KOPT-K1 (cell line): ENCODE data around the gene ZNF385B.
"Not testable (repeated sequence)": the region's sequence is repeated elsewhere in the genome, so short reads cannot be mapped to it uniquely, and the experiment has no call there.

Experiments
- H3K27ac ChIP-seq: fragments of 200-600 bp; sonication (generic); 2 replicates; pipeline ENCODE4 v1.5.1; 2016; ENCODE audit warnings: antibody characterized with exemption, mild to moderate bottlenecking, low read depth, low read length; ENCODE audit not compliant: poor library complexity, severe bottlenecking
- H3K36me3 ChIP-seq: fragments of 200-600 bp; sonication (generic); 2 replicates; pipeline ENCODE4 v1.5.1; 2017; ENCODE audit warnings: antibody characterized with exemption, mild to moderate bottlenecking, low read length, moderate library complexity; ENCODE audit not compliant: insufficient read depth
- H3K9me3 ChIP-seq: fragments of 200-600 bp; sonication (generic); 2 replicates; pipeline ENCODE4 v1.5.1; 2017; ENCODE audit warnings: antibody characterized with exemption, low read length, mild to moderate bottlenecking; ENCODE audit not compliant: insufficient read depth, poor library complexity, severe bottlenecking

Gene ZNF385B

GRCh38 chr2:179642462-179642861 is 218.9 kb downstream of the ZNF385B start:
- H3K36me3 ChIP-seq, result no peaks in the 10 kb centered on the region
- H3K27ac ChIP-seq, result no peak overlapping the region
- H3K9me3 ChIP-seq, result no peaks in the 10 kb centered on the region

GRCh38 chr2:179636995-179637394 is 224.4 kb downstream of the ZNF385B start:
- Histone ChIP-seq H3K9me3 (no peaks in the 10 kb centered on the region), H3K36me3 (no peaks in the 10 kb centered on the region), H3K27ac (no peak overlapping the region)

- Histone ChIP-seq H3K36me3 (no peaks in the 10 kb centered on the region), H3K27ac (no peak overlapping the region), H3K9me3 (no peaks in the 10 kb centered on the region)
Observed at GRCh38 chr2:179636100-179636980, 225.1 kb downstream of the ZNF385B start.

- H3K9me3 ChIP-seq, H3K27ac ChIP-seq, H3K36me3 ChIP-seq: not testable (repeated sequence)
Observed at GRCh38 chr2:179631769-179632385, 229.5 kb downstream of the ZNF385B start.

- not testable (repeated sequence) for H3K36me3 ChIP-seq, H3K27ac ChIP-seq, H3K9me3 ChIP-seq
Observed at GRCh38 chr2:179629776-179630175, 231.6 kb downstream of the ZNF385B start.

- Histone ChIP-seq H3K36me3 (no peaks in the 10 kb centered on the region), H3K9me3 (no peaks in the 10 kb centered on the region), H3K27ac (no peak overlapping the region)
Observed at GRCh38 chr2:179626261-179626660, 235.2 kb downstream of the ZNF385B start.

GRCh38 chr2:179622635-179623300 is 238.6 kb downstream of the ZNF385B start:
- no peak overlapping the region for H3K27ac ChIP-seq
- H3K9me3 ChIP-seq, result peaks cover 3% of the 10 kb centered on the region

GRCh38 chr2:179622112-179622511 is 239.3 kb downstream of the ZNF385B start:
- Histone ChIP-seq H3K36me3 (no peaks in the 10 kb centered on the region), H3K9me3 (peaks cover 3% of the 10 kb centered on the region), H3K27ac (no peak overlapping the region)

More at GRCh38 chr2:179622635-179623300, 238.6 kb downstream of the ZNF385B start:
- no peaks in the 10 kb centered on the region for H3K36me3 ChIP-seq

GRCh38 chr2:179619947-179620467 is 241.4 kb downstream of the ZNF385B start:
- Histone ChIP-seq H3K36me3 (no peaks in the 10 kb centered on the region), H3K9me3 (peaks cover 3% of the 10 kb centered on the region)

GRCh38 chr2:179614121-179614520 is 247.3 kb downstream of the ZNF385B start:
- Histone ChIP-seq H3K36me3 (no peaks in the 10 kb centered on the region), H3K9me3 (no peaks in the 10 kb centered on the region), H3K27ac (no peak overlapping the region)

More at GRCh38 chr2:179619947-179620467, 241.4 kb downstream of the ZNF385B start:
- no peak overlapping the region for H3K27ac ChIP-seq

- Histone ChIP-seq H3K36me3 (no peaks in the 10 kb centered on the region), H3K9me3 (no peaks in the 10 kb centered on the region), H3K27ac (no peak overlapping the region)
Observed at GRCh38 chr2:179613701-179614100, 247.7 kb downstream of the ZNF385B start.

- Histone ChIP-seq H3K9me3 (no peaks in the 10 kb centered on the region), H3K36me3 (no peaks in the 10 kb centered on the region), H3K27ac (no peak overlapping the region)
Observed at GRCh38 chr2:179613299-179613651, 248.1 kb downstream of the ZNF385B start.

- no peak overlapping the region for H3K27ac ChIP-seq
- no peaks in the 10 kb centered on the region for H3K9me3 ChIP-seq
- no peaks in the 10 kb centered on the region for H3K36me3 ChIP-seq
Observed at GRCh38 chr2:179612591-179613298, 248.7 kb downstream of the ZNF385B start.

GRCh38 chr2:179612108-179612507 is 249.3 kb downstream of the ZNF385B start:
- H3K27ac ChIP-seq, result no peak overlapping the region
- no peaks in the 10 kb centered on the region for H3K9me3 ChIP-seq
- H3K36me3 ChIP-seq, result no peaks in the 10 kb centered on the region

GRCh38 chr2:179606141-179606540 is 255.3 kb downstream of the ZNF385B start:
- Histone ChIP-seq H3K9me3 (no peaks in the 10 kb centered on the region), H3K36me3 (no peaks in the 10 kb centered on the region), H3K27ac (no peak overlapping the region)
